GM21529 (cell line): ENCODE data around the gene CCDC158.
"Not testable (repeated sequence)": the region's sequence is repeated elsewhere in the genome, so short reads cannot be mapped to it uniquely, and the experiment has no call there.

Source experiments
- ATAC-seq: cut with Tn5 transposase; IDR thresholded peaks from one replicate; pipeline ENCODE4 v1.9.1; 2021; ENCODE audit not compliant: unreplicated experiment

Gene CCDC158

GRCh38 chr4:76373919-76374552 is 46.9 kb downstream of the CCDC158 start:
- ATAC-seq: no peak

DNA sequence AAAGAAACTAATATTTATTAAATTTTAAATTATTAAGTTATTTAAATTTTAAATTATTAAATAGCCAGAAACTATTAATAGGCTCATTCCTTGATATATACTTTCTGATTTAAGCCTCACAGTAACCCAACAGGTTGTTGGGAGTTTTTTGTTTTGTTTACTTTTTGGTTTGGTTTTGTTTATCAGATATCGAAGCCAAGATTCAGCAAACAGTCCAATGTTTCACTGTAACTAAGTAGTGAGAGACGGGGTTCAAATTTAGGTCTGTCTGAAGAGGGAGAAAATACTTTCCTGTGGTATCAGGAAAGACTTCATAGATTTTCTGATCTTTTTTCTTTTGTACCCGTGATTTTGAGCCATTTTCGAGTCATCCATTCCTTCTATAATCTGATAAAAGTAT is 54.2 kb downstream of the CCDC158 start:
- no peak for ATAC-seq

- no peak for ATAC-seq
Measured at GRCh38 chr4:76365636-76366035, 55.3 kb downstream of the CCDC158 start.

- ATAC-seq: no peak
Measured at GRCh38 chr4:76364763-76365162, 56.2 kb downstream of the CCDC158 start.

DNA sequence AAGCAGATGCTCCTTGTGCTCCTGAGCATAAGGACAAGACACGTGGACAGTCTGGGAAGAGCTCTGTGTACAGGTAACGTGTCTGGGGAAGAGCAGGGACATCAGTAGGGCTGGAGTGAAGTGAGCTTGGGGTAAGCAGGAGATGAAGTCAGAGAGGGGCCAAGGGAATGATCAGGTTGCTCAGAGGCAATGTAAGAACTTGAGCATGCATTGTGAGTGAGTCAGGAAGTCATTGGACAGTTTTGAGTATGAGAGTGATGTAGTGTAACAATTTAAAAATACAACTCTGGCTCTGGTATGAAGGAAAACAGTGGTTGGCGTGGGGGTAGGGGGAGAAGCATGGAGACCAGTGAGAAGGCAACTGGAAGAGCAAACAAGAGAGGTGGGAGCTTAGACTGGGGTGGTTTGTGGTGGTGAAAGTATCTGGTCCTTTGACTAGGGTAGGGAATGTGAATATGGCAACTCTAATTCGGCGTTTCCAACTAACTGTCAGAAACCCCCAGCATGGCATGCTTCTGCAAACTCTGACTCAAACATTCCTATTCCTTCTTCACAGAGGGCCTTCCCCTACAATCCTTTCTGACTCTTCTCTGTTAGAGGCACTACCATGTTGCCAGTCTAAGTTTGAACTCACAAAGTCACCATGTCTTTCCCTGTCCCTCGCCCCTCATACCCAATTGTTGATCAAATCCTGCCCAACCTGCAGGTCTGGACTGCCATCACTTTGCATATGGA is 57.2 kb downstream of the CCDC158 start:
- no peak for ATAC-seq

DNA sequence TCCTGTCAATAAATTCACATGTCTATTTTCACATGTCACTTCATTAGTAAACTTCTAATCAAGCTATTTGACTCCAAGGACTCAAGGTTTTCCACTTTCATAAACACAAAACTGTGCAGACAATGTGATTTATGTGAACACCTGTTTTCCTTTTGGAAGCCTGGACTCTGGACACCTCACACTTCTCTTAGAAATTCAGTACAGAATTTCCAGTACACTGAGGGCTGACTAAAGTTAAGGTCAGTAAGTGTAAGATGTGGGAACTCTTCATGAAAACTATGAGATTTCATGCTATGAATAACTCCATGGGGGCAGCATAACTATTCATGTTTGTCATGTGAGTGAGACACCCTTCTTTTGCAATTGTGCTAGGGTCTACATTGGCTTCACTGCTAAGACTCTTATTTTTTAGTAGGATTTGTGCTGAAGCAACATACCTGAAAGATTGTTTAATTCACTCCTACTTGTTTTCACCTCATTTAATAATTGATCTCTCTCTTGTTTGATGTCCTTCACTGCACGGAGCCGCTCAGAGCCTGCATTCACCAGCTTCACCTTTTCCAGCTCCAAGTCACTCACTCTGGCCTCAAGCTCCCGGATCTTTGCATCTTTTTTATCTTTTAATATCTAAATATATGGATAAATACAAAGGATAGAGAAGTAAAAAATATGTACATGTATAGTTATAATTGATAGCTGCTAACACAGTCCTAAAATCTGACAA is 59.1 kb downstream of the CCDC158 start:
- no peak for ATAC-seq

- not testable (repeated sequence) for ATAC-seq
Measured at GRCh38 chr4:76359881-76360466, 61.0 kb downstream of the CCDC158 start.

DNA sequence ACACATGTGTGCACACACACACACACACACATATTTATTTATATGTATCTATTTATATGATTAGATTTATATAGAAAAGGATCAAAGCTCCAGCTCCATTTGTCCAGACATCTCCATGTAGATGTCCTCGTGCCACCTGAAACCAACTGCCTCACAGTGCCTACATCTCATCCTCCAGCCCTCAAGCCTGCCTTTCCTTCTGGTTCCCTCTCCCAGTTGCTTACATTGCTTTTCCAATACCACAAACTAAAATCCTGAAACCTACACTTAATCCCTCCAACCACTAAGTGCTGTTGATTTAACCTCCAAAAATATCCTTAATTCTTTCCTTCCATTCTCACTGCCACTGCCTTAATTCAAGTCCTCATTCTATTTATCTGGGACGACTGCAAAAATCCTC is 63.0 kb downstream of the CCDC158 start:
- no peak for ATAC-seq

GRCh38 chr4:76354517-76355473 is 66.1 kb downstream of the CCDC158 start:
- no peak for ATAC-seq

- ATAC-seq: no peak
Measured at GRCh38 chr4:76342803-76343202, 78.1 kb downstream of the CCDC158 start.

GRCh38 chr4:76342191-76342590 is 78.8 kb downstream of the CCDC158 start:
- no peak for ATAC-seq

- no peak for ATAC-seq
Measured at GRCh38 chr4:76341063-76341462, 79.9 kb downstream of the CCDC158 start.

DNA sequence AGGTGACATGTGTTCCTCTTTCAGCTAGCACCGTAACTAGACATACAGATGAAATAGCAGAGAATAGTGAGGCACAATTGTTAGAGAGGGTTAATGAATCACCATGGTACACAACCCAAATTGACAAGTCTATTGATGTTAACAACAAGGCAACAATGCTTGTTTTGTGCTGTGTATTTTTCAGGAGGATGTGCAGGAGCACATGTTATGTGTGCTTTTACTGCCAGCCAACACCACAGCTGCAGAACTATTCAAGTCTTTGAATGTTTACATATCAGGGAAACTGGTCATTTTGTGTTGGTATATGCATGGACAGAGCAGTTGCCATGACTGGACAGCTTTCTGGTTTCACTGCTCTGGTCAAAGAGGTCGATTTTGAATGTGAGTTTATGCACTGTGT is 81.6 kb downstream of the CCDC158 start:
- no peak for ATAC-seq

GRCh38 chr4:76334885-76335284 is 86.1 kb downstream of the CCDC158 start:
- no peak for ATAC-seq

DNA sequence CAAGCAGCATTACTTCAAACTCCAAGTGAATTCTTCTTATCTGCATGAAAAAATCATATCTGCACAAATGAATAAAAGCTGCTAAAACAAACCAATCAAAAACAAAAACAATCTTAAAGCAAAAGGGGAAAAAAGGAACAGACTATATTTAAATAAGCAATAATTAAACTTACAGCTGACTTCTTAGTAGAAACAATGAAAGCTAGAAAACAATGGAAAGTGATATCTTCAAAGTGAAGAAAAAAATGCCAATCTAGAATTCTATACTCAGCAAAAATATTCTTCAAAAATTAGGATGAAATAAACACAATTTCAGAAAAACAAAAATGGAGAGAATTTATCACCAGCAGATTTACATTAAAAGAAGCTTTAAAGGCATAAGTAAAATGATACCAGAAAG is 94.4 kb downstream of the CCDC158 start:
- no peak for ATAC-seq

DNA sequence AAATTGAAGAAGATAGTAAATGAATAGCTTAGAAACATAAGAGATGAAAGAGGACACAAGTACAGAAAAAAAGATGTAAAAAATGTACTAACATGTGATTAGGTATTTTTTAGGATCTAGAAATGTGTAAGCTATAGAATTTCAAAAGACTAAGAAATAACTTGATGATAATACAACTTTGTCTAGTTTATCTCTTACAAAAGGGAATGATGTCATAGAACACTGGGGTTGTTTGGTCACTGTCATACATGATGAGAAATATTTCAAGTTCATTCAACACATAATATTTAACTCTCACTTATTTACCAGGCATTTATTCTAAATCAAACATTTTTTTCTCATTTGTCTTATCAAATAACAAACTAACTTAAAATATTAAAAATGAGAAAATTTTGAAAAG is 95.9 kb downstream of the CCDC158 start:
- no peak for ATAC-seq

- ATAC-seq: no peak
Measured at GRCh38 chr4:76322236-76322635, 98.7 kb downstream of the CCDC158 start.

GRCh38 chr4:76316131-76316530 is 104.8 kb downstream of the CCDC158 start:
- no peak for ATAC-seq

DNA sequence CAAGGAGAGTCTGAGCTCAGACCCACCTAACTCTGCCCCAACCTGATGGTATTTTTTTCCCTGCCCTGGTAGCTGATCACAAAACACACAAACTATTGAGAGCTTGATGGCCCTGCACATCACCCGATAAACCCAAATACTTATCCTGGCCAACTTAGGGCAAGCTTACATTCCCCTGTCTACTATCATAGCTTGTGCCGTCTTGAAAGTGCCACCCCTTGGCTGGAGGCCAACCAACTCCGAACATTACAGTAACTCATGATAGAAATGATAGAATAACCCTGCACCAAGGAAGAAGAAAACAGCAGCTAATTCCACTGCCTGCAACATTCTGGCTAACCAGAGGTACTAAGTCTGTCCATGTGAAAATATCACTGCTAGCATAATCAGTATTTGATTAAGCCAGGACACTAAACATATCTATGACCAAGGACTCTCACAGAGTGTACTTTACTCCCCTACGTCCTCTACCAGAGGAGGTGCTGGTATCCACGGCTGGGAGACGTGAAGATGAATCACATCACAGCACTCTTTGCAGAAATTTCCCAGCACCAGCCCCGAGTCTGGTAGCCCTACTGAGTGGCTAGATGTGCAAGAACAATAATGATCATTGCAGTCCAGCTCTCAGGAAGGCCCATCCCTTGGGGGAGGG is 105.5 kb downstream of the CCDC158 start:
- no peak for ATAC-seq

DNA sequence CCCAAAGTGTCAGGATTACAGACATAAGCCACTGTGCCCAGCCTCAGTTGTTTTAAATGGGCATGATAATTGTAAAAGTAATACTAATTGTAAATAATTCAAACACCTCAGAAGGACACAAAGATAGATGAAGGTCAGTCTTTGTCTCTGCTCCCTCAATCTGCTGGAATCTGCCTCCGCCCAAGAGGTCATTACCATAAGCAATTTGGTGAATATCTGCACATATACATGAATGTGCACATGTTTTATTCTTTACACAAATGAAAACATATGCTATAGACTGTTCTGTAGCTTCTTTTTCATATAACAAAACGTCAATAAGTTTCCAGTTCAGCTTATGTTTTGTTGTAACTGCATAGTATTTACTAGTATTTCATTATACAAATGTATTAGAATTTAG is 107.4 kb downstream of the CCDC158 start:
- ATAC-seq: no peak
